Prostate gland (tissue), 2 donors: ENCODE data around the gene ASAP3. TPM values are rescaled to one million over a fixed set of nuclear protein-coding genes. Genes with fewer than 3 reads are reported as not detected.
"Not testable (repeated sequence)": the region's sequence is repeated elsewhere in the genome, so short reads cannot be mapped to it uniquely, and the experiment has no call there.

ENCODE experiments used
- DNase-seq: peaks from one replicate; pipeline ENCODE4 v3.0.0-alpha.2; 2019; ENCODE audit warnings: low spot score
- H3K27ac ChIP-seq, 2 donors: fragments of 200-600 bp; sonication (generic); 2 replicates each; pipeline ENCODE4 v1.5.1; 2017 to 2019
- H3K27me3 ChIP-seq: fragments of 200-600 bp; sonication (generic); replicated peaks from 2 replicates; pipeline ENCODE4 v1.5.1; 2019; ENCODE audit not compliant: insufficient read depth
- H3K36me3 ChIP-seq, 2 donors: fragments of 200-600 bp; sonication (generic); 1 replicate in 1 of 2; 2 replicates in 1 of 2; pipeline versions ENCODE4 v1.5.1 to v1.8.1; 2017 to 2019
- H3K4me1 ChIP-seq: fragments of 200-600 bp; sonication (generic); replicated peaks from 2 replicates; pipeline ENCODE4 v1.5.1; 2019
- H3K4me3 ChIP-seq, 2 donors: fragments of 200-600 bp; sonication (generic); 2 replicates each; pipeline ENCODE4 v1.5.1; 2017 to 2019
- H3K9me3 ChIP-seq: fragments of 200-600 bp; sonication (generic); 2 replicates; pipeline ENCODE4 v1.5.1; 2017
- POLR2A ChIP-seq: fragments of 450-650 bp; IDR thresholded peaks from one replicate; pipeline ENCODE4 v1.6.1; 2016; ENCODE audit warnings: antibody characterized with exemption, mild to moderate bottlenecking
- POLR2AphosphoS5 ChIP-seq: sonication (generic); formaldehyde crosslinking; IDR thresholded peaks from one replicate; pipeline ENCODE4 v1.6.1; 2017; ENCODE audit warnings: antibody characterized with exemption
- WGBS: methylation state at CpG from one replicate; pipeline ENCODE4 v1.1.5; 2018; 5-methylcytosine and 5-hydroxymethylcytosine counted together
- intact Hi-C: fragments of 100-400 bp; cut with DNase I; formaldehyde crosslinking; loops from one replicate; pipeline ENCODE4 v1.14.2; 2022
- total RNA-seq, 2 donors: library from RNA; depleted of rRNA; stranded (reverse); fragments of >200 nt; gene quantifications; one replicate each; pipeline ENCODE4 v1.1.0, GENCODE V29; 2016
- TF ChIP-seq, protein P1 (sequence below), 4 experiments: fragments of 200-600 bp in 2 of 4; fragments of 450-650 bp in 2 of 4; sonication (generic) in 2 of 4; IDR thresholded peaks; 1 replicate in 3 of 4; 2 replicates in 1 of 4; pipeline ENCODE4 v1.5.1; 2016 to 2019; ENCODE audit warnings: antibody characterized with exemption in 4 of 4, mild to moderate bottlenecking in 2 of 4, moderate library complexity in 2 of 4

Gene ASAP3
- total RNA-seq, 2 donors from 2014 or later = 76.5 to 83.1 TPM

DNA sequence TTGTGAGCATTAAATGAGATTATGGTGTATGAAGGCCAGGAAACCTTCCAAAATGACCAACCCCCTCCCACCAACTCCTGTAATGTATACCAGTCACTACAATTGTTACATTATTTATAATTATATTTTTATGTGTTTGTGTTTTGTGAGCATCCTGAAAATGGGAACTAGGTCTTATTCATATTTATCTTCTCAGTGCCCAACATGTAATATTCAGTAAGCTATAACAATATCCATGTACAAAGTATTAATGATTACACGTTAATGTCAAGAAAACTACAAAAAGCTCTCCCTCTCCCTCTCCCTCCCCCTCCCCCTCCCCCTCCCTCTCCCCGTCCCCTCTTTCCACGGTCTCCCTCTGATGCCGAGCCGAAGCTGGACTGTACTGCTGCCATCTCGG is 19.0 kb upstream of the ASAP3 start:
- Histone ChIP-seq H3K9me3 (no peaks in the 10 kb centered on the region), H3K27me3 (no peaks in the 10 kb centered on the region), H3K4me3 (no peak overlapping the region), H3K4me1 (no peaks in the 10 kb centered on the region), H3K27ac (no peak overlapping the region), H3K36me3 (no peaks in the 10 kb centered on the region)
- DNase-seq = no peak
- WGBS = 58% methylated on average over 6 of the region's 6 CpGs
- intact Hi-C loops = no loop called here
- TF ChIP-seq POLR2AphosphoS5 = no peak
- TF ChIP-seq POLR2A = no peak
- TF ChIP-seq, protein P1, sequence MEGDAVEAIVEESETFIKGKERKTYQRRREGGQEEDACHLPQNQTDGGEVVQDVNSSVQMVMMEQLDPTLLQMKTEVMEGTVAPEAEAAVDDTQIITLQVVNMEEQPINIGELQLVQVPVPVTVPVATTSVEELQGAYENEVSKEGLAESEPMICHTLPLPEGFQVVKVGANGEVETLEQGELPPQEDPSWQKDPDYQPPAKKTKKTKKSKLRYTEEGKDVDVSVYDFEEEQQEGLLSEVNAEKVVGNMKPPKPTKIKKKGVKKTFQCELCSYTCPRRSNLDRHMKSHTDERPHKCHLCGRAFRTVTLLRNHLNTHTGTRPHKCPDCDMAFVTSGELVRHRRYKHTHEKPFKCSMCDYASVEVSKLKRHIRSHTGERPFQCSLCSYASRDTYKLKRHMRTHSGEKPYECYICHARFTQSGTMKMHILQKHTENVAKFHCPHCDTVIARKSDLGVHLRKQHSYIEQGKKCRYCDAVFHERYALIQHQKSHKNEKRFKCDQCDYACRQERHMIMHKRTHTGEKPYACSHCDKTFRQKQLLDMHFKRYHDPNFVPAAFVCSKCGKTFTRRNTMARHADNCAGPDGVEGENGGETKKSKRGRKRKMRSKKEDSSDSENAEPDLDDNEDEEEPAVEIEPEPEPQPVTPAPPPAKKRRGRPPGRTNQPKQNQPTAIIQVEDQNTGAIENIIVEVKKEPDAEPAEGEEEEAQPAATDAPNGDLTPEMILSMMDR (IDR thresholded peaks at IDR 0.05) = no peak

DNA sequence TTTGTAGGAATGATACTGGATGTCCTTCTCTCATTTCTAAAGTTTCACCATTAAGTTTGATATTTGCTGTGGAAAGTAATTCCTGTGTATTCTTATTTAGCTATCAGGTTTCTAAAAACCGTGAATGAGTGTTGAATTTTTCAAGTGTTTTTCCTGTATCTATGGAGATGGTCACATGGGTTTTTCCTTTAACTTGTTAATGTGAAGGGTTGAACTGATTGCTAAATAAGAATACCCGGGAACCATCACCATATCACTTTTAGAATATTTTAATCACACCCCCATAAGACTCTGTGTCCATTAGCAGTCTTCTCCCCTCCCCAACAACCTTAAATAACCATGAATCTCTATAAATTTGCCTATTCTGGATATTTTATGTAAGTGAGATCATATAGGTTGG is 16.5 kb upstream of the ASAP3 start:
- no peak overlapping the region for H3K27ac ChIP-seq
- intact Hi-C loops = no loop called here
- TF ChIP-seq POLR2AphosphoS5 (no peak), POLR2A (no peak)
- no peaks in the 10 kb centered on the region for H3K9me3 ChIP-seq
- H3K36me3 ChIP-seq = no peaks in the 10 kb centered on the region
- WGBS = 30% methylated on average over 2 of the region's 2 CpGs
- H3K27me3 ChIP-seq = no peaks in the 10 kb centered on the region
- H3K4me1 ChIP-seq = no peaks in the 10 kb centered on the region
- H3K4me3 ChIP-seq = no peak overlapping the region
- no peak for DNase-seq

GRCh38 chr1:23497777-23498439 is 13.9 kb upstream of the ASAP3 start:
- Histone ChIP-seq H3K4me3 (no peak overlapping the region), H3K27me3 (no peaks in the 10 kb centered on the region), H3K4me1 (no peaks in the 10 kb centered on the region), H3K36me3 (no peaks in the 10 kb centered on the region), H3K27ac (no peak overlapping the region), H3K9me3 (no peaks in the 10 kb centered on the region)
- DNase-seq = no peak
- intact Hi-C loops = loop anchor here (2.0 kb wide), 1 partner anchor 41 kb away; no protein-coding TSS in a partner anchor
- no peak for TF ChIP-seq POLR2A
- TF ChIP-seq POLR2AphosphoS5 = no peak
- TF ChIP-seq, protein P1 (IDR thresholded peaks at IDR 0.05) = no peak
- WGBS = 80% methylated on average over 3 of the region's 3 CpGs

- TF ChIP-seq POLR2AphosphoS5 = no peak
- no peak for TF ChIP-seq POLR2A
- TF ChIP-seq, protein P1 (IDR thresholded peaks at IDR 0.05) = no peak
- no peak for DNase-seq
- Histone ChIP-seq H3K4me3 (no peak overlapping the region), H3K9me3 (no peaks in the 10 kb centered on the region), H3K27ac (no peak overlapping the region), H3K27me3 (no peaks in the 10 kb centered on the region), H3K36me3 (no peaks in the 10 kb centered on the region), H3K4me1 (no peaks in the 10 kb centered on the region)
- 73% methylated on average over 7 of the region's 7 CpGs for WGBS
- intact Hi-C loops = loop anchor here (2.0 kb wide), 1 partner anchor 42 kb away; no protein-coding TSS in a partner anchor
Measured at GRCh38 chr1:23496490-23497181, 12.7 kb upstream of the ASAP3 start.

DNA sequence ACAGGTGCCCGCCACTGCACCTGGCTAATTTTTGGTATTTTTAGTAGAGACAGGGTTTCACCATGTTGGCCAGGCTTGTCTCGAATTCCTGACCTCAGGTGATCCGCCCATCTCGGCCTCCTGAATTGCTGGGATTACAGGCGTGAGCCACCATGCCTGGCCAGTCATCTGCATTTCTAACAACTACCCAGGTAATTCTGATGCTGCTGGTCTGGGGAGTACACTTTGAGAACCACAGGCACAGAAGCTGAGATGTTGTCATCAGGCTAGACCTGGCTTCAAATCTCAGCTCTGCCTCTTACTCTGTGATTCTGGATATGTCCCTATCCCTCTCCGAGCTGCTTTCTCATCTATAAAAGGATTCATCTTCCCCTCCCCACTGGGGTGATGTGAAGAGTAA is 10.9 kb upstream of the ASAP3 start:
- H3K9me3 ChIP-seq, H3K36me3 ChIP-seq, DNase-seq, H3K27ac ChIP-seq, H3K4me1 ChIP-seq, H3K27me3 ChIP-seq, H3K4me3 ChIP-seq, intact Hi-C loops: not testable (repeated sequence)
- 89% methylated on average over 6 of the region's 6 CpGs for WGBS

GRCh38 chr1:23492776-23493175 is 8.8 kb upstream of the ASAP3 start:
- 93% methylated on average over 6 of the region's 6 CpGs for WGBS
- intact Hi-C loops = not testable (repeated sequence)

More at GRCh38 chr1:23492776-23493175, 8.8 kb upstream of the ASAP3 start:
- H3K36me3 ChIP-seq, DNase-seq, H3K4me1 ChIP-seq, H3K4me3 ChIP-seq, H3K27me3 ChIP-seq, H3K27ac ChIP-seq, H3K9me3 ChIP-seq: not testable (repeated sequence)
